HG03460 (cell line): ENCODE measurements around the gene SULT1C4.
"Not testable (repeated sequence)": the region's sequence is repeated elsewhere in the genome, so short reads cannot be mapped to it uniquely, and the experiment has no call there.

Experiments used
- ATAC-seq: cut with Tn5 transposase; IDR thresholded peaks from one replicate; pipeline ENCODE4 v1.9.1; 2021; ENCODE audit not compliant: unreplicated experiment

The SULT1C4 gene

DNA sequence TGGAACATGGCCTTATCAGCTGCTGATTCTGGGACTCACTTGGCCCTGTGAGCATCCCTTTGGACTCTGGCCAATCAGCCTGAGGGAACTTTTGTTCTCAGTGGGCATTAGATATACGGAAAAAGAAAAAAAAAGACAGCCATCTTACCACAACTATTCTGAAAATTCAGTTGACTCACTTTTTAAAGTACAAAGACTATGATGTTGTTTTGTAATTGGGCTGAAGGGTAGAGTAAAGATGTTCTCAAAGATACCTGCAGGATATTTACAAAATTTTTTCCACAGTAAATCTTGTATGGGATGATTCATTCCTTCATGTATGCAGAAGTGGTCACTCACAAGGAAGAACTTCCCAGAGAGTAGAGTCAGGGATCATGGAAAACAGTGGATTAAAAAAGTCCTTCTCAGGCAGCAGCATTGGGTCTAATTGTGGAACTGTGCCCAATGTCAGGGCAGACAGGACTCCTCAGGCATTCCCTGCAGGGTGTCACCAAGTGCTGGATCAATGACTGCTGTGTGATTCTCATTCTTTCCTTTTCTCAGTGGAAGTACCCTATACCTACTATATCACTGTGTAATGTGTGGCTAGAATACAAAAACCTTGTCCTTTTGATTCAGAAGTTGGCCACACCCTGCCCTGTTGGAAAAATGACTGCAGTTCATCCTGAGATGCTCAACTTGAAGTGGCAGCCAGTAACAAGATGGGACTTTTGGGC is 35.4 kb downstream of the SULT1C4 start:
- no peak for ATAC-seq

DNA sequence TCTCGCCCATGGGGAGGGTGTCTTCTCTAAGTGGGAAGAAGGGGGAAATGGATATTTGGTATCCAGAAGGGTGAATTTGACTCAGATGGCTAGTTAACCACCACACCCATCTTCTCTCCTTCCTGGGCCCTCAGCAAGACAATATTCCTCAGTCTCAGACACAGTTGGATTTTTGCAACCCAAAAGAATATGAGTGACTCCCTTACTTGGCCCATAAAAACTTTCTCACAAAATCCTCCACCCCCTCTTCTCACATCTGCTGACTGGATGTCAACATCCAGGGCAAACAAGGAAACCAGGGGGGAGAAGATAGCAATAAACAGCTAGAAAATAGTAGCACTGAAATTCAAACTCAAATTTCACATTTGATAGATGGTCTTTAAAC is 35.9 kb downstream of the SULT1C4 start:
- ATAC-seq, result no peak

DNA sequence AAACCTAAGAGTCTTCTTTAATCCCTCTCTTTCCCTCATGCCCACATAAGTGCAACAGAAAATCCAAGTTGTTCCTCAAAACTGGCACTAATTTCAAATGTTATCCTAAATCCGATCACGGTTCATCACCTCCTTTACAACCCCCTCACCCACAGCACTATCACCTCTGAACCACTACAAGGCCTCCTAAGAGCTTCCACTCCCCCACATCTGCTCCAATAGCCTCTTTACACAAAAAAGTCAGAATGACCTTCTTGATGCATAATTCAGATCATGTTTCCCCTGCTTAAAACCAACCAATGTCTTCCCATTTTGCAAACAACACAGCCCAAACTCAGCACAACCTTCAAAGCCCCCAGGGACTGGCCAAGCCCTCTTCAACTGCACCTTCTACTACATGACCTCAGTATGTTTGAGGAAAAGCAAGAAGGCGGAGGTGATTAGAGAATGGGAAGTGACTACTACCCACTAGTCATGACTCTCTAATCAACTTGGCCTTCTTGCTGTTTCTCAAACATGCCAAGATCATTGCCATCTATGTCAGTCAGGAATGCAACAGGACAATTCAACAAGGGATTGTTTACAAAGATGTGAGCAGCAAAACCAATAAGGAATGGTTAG is 36.6 kb downstream of the SULT1C4 start:
- ATAC-seq, result no peak

GRCh38 chr2:108414945-108415344 is 37.2 kb downstream of the SULT1C4 start:
- ATAC-seq, result no peak

- ATAC-seq, result no peak
Measured at GRCh38 chr2:108417254-108417653, 39.5 kb downstream of the SULT1C4 start.

DNA sequence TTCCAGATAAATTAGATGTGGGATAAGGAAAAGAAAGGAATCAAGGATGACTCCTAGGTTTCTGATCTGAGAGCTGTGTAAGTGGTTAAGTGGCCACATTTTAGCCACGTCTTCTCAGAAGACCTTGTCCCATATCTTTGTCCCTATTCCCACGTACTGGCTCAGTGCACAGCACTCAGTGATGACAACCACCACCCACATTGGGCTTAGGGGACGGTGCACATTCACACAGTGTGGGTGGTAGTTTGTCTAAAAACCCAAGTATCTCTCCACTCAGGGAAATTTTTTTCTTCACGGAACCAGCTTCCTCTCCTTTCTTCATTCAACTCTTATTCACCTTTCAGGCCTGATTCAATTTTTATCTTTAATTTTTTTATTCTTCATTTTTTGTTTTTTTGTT is 40.7 kb downstream of the SULT1C4 start:
- no peak for ATAC-seq

DNA sequence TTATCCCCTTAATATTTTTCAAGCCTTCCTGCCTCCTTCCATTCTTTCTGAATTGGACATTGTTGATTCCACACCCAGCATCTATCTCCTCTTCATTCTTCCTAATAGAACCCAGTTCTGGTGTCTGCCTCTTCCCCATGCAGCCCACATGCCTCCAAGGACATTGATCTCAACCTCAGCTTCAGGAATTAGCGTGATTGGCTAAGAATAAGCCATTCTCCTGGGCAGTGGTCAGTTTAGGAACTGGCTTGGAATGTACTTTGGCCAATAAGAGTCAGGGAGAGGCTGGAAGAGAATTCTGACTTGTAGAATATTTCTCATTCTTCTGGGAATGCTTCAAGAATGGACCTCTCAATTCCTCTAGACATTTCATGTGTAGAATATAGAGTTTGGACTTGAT is 45.3 kb downstream of the SULT1C4 start:
- no peak for ATAC-seq

DNA sequence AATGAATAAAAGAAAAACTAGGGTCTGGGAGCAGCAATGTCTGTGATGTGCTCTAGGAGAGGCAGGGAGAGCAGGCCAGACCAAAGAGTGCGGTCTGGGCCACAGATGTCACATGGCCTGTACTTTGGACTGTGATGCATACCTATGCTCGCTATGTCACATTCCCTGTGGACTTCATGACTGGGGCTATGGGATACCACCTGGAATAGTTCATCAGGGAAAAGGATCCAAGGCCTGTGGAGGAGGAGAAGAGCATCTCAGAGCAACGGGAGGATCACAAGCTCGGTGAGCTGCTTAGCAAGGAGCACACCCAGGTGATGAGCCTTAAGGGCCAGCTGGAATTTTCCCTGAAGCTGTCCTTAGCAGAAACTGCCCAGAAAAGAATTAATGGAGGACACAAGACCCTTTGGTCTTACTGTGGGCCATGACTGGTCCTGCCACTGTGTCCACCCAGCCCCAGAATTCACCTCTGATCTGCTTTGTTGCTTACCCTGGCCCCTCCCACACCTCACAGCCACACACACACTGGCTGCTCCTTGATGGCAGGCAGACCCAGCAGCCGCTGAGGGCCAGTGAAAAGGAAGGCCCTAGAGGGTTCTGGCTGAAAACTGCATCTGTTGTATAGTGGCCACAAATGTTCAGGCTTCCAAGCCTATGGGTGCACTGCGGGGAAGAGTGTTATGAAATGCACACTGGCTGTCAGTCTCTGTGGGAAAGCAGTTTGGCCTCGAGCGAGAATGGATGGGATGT is 45.9 kb downstream of the SULT1C4 start:
- ATAC-seq, result no peak

DNA sequence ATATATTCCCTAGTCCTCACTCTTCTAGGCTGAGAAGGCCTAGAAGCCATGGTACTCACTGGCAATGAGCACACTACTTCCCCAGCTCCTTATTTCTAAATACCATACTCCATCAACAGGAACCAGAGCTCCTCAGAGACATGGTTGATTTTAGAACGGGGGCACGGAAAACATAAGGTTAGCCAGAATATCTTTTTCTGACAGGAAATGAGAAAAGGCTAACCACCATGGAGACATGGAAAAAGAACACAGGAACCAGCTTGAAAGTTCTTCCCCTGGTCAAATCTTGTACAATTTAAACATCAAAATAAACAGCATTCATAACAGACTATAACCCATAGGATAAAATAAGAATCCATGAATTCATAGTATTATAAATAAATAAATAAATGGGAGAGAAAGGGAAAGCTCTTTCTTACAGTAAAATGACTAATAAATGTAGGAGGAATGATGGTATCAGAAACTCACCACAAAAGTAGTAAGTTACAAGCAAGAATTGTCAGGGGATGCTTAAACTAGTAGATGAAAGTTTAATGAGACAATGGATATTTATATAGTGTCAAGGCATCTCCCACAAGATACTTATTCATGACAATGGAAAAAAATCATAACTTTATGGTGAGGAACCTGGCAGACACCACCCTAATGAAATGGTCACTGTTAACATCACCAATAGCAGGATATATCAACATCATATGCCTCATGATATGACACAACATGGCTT is 50.7 kb downstream of the SULT1C4 start:
- ATAC-seq, result no peak

GRCh38 chr2:108435578-108435977 is 57.8 kb downstream of the SULT1C4 start:
- ATAC-seq, result not testable (repeated sequence)

DNA sequence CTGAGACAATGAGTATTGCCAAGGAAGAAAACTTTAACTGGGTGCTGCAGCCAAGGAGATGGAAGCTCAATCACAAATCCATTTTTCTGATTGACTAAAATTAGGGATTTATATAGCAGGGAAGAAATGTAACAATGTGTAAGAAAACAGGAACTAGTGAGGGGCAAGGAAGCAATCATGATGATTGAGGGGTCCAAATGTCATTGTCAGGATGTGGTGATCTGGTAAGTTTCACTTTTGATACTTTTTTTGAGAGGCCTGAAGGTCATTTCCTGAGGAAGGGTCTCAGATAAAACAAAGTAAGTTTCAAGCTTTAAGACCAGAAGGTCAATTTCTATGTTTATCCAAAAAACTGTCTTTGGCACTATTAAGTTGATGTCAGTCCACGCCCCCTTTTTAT is 59.2 kb downstream of the SULT1C4 start:
- ATAC-seq, result no peak
